Sciatic nerve (tissue), 2 donors: ENCODE results near the gene KIF24. TPM values are rescaled to one million over a fixed set of nuclear protein-coding genes. Genes with fewer than 3 reads are reported as not detected.
A peak's percentile ranks its signal among the peaks of the same experiment; 100 is the strongest.

Experiments used
- ATAC-seq: fragments of 200-7000 bp; cut with Tn5 transposase; one replicate; pipeline ENCODE4 v1.9.1; 2020; ENCODE audit warnings: mild to moderate bottlenecking, moderate library complexity
- DNase-seq: peaks from one replicate; pipeline ENCODE4 v3.0.0-alpha.2; 2020; ENCODE audit warnings: low spot score
- intact Hi-C: fragments of 100-400 bp; cut with DNase I; formaldehyde crosslinking; loops from one replicate; pipeline ENCODE4 v1.14.2; 2022
- total RNA-seq: library from RNA; stranded (reverse); fragmentation: NEBNext Ultra II Directional; extraction: Animal tissue kit (Norgen Biotek cat#: 25700); gene quantifications from one replicate; pipeline ENCODE4 v1.2.1, GENCODE V29; 2021
- donor health status: DM: no; HTN: no; CAD: no.
- donor health status: DM: no; HTN: no; CAD: no.

KIF24 gene, protein sequence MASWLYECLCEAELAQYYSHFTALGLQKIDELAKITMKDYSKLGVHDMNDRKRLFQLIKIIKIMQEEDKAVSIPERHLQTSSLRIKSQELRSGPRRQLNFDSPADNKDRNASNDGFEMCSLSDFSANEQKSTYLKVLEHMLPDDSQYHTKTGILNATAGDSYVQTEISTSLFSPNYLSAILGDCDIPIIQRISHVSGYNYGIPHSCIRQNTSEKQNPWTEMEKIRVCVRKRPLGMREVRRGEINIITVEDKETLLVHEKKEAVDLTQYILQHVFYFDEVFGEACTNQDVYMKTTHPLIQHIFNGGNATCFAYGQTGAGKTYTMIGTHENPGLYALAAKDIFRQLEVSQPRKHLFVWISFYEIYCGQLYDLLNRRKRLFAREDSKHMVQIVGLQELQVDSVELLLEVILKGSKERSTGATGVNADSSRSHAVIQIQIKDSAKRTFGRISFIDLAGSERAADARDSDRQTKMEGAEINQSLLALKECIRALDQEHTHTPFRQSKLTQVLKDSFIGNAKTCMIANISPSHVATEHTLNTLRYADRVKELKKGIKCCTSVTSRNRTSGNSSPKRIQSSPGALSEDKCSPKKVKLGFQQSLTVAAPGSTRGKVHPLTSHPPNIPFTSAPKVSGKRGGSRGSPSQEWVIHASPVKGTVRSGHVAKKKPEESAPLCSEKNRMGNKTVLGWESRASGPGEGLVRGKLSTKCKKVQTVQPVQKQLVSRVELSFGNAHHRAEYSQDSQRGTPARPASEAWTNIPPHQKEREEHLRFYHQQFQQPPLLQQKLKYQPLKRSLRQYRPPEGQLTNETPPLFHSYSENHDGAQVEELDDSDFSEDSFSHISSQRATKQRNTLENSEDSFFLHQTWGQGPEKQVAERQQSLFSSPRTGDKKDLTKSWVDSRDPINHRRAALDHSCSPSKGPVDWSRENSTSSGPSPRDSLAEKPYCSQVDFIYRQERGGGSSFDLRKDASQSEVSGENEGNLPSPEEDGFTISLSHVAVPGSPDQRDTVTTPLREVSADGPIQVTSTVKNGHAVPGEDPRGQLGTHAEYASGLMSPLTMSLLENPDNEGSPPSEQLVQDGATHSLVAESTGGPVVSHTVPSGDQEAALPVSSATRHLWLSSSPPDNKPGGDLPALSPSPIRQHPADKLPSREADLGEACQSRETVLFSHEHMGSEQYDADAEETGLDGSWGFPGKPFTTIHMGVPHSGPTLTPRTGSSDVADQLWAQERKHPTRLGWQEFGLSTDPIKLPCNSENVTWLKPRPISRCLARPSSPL (N-terminal part only)
- 1.1 TPM for total RNA-seq

DNA sequence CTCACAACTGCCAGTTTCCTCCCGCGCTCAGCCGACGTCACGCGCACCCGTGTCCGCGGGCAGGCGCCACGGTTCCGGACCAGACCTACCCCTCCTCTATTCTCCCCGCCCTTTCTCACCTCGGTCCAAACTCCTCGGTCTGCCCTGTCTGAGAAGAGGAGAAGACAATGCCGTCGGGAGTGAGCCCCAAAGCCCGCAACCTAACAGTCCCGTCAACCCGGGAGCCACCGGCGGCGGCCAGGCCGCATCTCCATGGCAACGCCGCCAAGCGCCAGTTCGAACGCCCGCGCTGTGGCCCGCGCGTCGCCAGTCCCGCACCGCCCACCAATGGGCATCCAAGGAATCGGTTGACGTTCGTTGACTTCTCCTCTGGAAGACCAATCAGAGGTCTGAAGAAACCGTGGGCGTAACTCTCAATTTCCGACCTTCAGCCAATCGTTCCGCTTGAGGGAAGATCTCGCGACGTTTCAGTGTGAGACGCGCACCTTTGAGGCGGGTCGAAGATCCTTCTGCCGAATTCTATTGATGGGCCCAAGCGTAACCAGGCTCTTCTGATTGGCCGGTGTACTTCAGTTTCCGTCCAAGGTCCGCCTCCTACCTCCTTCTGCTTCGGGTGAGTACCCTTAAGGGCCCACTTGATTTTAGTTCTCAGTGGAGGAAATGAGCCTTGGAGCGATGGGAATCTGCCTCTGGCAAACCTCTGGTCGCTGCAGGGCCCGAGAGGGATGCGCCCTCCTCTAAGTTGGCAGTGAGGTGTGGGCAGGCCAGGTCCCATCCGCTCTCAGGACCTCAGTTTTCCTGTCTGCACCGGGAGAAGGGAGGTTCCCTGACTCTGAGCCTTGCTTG, at the start of gene KIF24, which contains the start of gene NUDT2:
TSS of gene KIF24 (minus strand) at position 282 of the 846 bp plus-strand sequence. CDS start 17,922 bp downstream, outside the sequence.
TSS of gene NUDT2 (plus strand) at position 583 of the 846 bp plus-strand sequence. CDS start 9,471 bp downstream, outside the sequence.
- ATAC-seq (peak; percentile 98), DNase-seq (peak; percentile 97)
- intact Hi-C loops: no loop called here

DNA sequence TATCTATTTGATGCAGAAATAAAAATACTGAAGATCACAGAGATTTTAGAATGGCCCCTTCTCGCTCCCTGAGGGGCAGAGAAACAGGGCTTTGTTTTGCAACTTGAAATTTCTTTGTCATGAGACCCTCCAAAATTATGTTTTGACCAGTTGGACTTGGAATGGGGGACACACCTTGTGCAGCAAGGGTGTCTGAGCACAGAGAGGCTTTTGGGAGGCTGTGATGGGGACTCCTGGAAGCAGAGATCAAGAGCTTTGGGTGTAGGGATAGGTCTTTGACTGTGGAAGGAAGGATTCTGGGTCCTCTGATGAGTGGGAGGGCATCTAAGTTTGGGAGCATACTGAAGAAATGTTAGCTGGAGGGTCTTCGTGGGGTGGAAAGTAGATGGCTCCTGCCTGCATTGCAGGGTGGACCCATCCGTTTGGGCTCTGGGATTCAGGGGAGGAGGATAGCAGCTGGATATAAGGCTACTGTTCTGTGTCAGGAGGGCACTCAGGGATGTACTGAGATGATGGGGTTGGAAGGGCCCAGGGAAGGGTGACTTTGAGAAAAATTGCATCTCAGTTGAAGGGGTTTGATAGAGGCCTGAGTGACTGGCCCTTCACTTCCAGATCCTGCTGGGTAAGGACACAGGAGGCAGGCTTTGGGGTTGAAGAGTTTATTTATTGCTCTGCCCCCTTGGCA, 49.5 kb upstream of the KIF24 start:
- ATAC-seq (no peak), DNase-seq (no peak)
- intact Hi-C loops: no loop called here

DNA sequence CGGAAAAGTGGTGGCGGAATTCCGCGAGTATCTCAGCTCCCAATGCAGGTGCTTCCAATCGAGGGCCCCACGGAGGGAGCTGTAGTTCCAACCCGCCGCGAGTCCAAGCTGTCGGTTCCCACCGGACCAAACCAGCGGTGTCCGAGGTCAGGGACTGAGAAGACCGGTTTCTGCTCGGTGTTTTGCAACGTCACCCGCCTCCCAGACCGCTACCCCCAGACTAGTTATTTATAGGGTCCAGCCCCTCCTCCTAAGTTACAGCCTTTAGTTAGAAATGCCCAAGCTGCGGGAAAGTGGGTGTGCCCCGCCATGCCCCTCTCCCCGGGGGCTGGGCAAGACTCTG, 48.3 kb upstream of the KIF24 start:
- DNase-seq (peak; percentile 73), ATAC-seq (no peak)
- intact Hi-C loops: loop anchor here (2.0 kb wide), 1 partner anchor 45 kb away; no protein-coding TSS in a partner anchor

DNA sequence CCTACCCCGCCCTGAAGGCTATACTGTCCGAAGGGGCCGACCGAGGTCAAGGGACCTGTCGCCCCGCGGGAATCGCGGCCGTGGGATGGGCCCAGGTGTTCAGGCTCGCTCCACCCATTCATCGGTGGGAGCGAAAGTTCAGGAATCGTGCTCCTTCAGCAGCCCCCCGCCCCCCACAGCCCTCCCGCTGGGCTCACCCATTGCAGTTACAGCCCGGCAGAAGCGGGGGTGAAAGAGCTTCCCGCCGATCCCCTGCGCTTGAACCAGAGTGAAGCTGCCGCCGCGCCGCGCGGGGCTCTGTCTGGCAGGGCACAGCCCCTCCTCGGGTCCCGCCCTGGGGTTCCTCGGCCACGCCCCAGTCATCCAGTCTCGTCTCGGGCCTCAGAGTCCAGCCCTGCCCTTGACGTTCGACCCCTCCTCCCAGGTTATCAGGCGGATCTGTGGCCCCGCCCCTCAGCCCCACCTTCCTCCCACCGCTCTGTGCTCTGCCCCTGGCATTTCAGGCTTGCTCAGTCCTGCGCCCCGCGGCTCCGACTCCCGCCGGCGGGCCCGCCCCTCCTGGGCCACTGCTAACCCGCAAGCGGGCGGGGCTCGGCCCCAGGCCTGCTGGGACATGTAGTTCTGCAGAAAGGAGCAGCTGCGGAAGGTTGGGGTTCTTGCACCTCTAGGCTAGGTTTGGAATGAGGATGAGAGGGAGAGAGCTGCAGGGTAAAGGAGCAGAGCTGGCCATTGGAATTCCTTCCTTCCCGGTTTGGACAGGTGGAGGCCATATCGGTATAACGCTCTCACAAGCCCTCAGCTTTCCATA, 47.7 kb upstream of the KIF24 start, which contains the start of gene MYORG:
TSS of gene MYORG (minus strand) at position 303 of the 808 bp plus-strand sequence. CDS start 3,955 bp downstream, outside the sequence.
- ATAC-seq (peak; percentile 88), DNase-seq (peak; percentile 94)
- intact Hi-C loops: loop anchor here (2.0 kb wide), 1 partner anchor 44 kb away; no protein-coding TSS in a partner anchor

DNA sequence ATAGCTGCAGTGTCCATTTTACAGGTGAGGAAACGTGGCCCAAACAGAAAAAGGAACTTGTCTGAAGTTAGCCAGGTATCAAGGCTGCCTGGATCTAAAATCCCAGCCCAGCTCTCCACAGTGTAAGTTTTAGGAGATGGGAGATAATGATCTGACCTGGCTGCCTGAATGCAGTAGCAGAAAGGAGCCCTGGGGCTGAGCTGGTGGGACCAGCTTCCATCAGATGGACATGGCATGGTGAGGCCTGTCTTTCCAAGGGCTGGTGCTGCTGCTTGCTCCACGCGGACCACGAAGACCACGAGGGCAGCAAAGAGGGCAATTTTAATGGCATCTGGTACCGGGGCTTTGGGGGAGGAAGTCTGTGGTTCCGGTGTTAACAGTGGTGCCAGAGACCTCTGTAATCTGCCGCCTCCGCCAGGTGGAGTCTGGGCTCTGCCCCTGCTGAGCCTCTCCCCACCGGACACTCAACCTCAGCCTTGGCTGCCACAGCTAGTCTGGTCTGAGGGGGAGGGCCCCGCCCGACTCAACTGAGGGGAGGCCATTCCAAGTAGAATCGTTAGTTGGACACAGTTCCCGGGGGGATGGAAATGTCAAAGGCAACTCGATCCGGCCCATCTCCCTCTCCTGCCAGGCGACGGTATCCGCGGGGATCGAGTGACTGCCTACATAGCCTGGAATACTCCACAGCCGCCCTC, 47.0 kb upstream of the KIF24 start:
- DNase-seq (peak; percentile 70), ATAC-seq (peak; percentile 35)
- intact Hi-C loops: loop anchor here (2.0 kb wide), 1 partner anchor 43 kb away; no protein-coding TSS in a partner anchor

DNA sequence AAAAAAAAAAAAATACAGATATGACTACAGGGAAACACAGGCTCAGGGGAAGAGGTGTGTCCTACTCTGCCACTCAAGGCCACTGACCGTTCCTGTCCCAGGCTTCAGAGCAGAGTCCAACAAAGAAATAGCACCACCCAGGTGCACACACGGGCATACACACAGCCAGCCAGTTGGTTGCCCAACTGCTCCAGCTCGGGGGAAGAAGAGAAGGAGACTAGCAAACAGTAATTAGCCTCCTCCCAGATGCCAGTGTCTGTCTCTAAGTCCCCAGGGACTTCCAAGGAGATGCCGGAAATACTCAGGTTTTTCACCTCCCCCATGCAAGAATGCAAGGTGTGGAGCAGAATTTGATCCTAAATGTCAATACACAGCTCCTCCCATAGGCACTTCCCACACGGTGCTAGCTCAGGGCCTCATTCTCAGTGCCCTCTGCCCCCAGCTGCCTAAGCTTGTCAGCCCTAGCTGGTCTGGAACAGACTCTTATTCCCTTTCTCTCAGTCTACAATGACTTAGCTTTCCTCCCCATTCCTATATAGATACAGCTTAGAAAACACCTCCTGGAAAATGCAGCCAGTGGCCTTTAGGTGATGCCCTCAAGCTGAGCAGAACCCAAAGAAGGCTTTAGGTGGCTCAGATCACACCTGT, 46.0 kb upstream of the KIF24 start:
- no peak for ATAC-seq
- DNase-seq: no peak
- intact Hi-C loops: no loop called here

DNA sequence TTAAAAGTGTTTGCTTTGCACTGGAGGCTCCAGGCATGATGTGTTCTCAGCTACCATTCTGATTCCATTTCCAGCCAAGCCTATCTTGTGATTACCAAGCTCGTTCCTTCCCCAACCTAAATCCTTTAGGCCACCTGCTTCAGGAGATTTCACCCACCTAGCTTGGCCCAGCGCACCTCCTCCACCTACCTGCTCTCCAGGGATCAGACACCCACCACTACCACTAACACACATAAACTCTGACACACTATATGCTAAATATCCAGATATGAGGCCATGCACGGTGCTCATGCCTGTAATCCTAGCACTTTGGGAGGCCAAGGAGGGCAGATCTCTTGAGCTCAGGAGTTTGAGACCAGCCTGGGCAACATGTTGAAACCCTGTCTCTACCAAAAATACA, 45.3 kb upstream of the KIF24 start:
- no peak for ATAC-seq
- intact Hi-C loops: no loop called here
- DNase-seq: no peak

DNA sequence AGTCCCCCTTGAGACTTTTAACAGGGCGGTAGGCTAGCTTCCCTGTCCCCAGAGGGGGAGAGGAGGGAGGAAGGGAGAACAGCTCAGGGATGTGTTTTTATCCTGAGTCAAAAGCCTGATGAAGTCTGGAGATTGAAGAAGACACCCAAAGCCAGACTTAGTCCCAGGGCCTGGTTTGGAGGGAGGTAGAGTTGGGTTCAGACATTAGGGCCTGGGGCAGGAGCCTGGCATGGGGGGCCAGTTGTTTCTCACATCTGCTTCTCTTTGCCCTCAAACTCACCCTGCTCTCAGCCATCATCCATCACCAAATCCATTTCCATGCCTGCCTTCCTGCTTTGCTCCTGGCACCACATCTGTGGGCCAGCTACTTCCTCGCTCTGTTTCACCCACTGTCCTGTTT, 44.7 kb upstream of the KIF24 start:
- intact Hi-C loops: no loop called here
- DNase-seq (no peak), ATAC-seq (no peak)

DNA sequence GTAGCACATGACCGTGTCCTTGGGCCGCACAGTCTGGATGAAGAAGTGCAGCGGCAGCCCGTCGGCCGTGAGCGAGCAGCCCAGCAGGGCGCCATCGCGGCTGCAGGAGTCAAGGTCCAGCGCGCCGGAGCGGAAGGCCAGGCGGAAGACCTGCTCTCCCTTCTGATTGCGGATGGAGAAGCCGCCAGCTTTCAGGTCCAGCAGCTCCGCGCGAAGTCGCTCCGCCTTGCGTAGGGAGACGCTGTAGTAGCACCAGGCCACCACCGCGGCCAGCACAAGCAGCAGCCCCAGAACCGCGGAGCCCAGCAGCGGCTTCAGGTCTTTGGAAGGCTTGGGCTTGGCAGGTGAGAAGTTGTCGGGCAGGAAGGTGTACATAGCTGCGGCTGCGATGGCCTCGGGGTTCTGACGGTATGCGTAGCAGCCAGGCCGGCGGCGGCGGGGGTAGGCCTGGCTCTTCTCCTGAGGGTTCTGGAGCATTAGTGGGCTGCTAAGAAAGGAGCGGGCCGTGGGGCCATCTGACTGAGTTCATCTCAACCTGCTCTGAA, 43.5 kb upstream of the KIF24 start:
- no peak for ATAC-seq

DNA sequence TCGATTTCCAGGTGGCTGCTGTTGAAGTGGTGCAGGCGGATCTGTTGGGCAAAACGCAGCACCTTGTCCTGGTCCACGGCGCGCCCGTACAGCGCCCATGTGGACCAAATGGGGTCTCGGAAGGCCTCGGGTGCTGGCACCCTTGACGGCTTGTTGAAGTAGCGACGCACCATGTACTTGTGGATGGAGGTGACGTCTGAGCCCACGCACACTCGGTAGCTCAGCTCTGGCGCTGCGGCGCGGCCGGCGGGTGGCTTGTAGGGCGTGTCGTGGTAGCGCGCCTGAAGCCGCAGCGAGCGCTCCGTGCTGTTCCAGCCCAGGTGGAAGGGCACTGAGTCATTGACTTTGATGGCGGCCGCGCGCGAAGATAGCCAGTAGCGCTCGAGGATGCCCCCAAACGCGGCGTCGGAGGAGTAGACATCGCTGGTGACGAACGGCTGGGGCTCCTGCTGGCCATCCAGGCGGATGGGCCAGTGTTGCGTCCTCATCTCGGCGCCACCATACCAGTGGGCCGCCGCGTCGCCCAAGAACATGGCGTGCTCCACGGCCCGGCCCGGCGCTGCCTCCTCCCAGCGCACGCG, 42.9 kb upstream of the KIF24 start:
- DNase-seq (no peak), ATAC-seq (no peak)
- intact Hi-C loops: no loop called here

More for the DNA sequence above, 43.5 kb upstream of the KIF24 start:
- intact Hi-C loops: no loop called here
- no peak for DNase-seq

DNA sequence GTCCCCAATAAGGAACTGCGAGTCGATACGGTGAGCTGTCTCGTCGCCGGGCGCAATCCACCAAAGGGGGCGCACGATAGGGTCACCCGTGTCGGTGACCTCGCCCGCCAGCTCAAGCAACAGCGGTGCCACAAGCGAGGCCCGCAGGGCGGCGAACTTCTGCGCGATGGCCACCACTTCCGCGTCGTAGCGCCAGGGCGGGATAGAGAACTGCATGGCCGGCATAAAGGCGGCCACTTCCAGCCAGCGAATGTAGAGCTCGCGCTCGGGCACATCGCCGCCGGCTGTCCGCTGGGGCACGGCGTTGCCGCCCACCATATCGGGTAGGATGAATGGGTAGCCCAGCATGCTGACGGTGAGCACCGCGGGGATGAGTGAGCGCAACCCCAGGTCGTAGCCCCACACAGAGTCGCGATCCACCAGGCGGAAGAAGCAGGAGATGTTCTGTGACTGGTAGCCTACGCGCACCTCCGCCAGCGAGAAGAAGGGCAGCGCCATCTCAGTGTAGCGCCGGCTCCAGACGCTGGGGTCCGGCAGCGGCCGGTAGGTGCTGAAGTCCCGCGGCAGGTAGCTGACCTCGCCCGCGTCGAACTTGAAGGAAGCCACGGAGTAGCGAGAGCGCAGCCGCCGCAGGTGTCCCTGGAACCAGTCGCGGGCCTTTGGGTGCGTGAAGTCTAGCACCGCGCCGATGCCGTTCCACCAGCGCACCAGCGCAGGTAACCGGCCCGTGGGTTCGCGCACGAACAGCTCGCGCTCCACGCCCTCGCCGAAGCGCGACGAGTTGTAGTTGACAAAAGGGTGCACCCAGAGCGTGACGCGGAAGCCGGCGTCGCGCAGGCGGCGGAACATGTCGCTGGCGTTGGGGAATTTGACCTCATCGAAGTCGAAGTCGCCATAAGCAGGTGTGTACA, 42.2 kb upstream of the KIF24 start:
- ATAC-seq (no peak), DNase-seq (no peak)
- intact Hi-C loops: no loop called here

DNA sequence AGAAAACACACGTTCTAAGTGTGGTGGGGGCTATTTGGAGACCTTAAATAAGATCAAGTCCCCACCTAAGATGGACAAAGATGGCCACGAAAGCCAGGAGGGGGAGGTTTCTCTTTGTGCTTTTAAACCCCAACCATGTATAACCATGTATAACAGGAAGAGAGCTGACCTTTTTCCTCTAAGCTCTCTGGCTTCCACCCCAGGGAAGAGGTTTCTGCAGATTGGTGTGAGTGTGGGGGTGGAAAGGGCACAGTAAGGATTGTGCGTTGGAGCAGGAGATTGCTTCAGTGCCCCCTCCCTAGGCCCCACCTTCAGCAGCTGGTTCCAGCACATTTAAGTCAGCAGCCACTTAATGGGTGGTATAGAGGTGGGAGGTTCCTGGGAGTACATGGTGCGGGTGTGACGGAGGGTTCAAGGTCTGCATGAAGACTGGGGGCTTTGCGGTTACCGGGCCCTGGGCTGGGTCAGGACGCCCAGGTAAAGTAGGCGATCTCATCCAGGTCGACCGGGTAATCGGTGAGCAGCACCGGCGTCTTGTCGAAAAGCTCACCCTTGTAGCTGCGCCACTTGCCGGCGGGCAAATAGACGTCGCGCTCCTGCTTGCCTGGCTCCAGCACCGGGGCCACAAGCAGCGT, 41.4 kb upstream of the KIF24 start:
- ATAC-seq: no peak
- intact Hi-C loops: no loop called here

DNA sequence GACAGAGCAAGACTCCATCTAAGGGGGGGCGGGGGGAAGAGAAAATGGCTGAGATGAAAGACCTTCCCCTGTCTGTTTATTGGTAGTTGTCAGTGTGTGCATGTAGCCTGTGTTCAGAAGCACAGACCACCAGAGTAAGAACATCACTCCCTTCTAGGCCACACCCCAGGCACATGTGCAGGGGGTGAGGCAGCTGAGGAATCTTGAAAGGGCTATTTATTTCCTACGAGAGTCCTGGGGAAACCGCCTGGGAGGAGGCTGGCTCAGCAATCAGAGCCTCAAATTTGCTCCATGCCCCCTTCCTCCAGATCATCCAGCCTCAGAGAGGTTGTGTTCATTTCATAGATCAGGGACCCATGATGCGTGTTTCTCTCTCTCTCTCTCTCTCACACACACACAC, 40.6 kb upstream of the KIF24 start:
- intact Hi-C loops: no loop called here
- DNase-seq: no peak
- no peak for ATAC-seq

More for the DNA sequence above, 41.4 kb upstream of the KIF24 start:
- DNase-seq: no peak
